ENCODE measurements around the gene MYEF2.

The MYEF2 gene, protein sequence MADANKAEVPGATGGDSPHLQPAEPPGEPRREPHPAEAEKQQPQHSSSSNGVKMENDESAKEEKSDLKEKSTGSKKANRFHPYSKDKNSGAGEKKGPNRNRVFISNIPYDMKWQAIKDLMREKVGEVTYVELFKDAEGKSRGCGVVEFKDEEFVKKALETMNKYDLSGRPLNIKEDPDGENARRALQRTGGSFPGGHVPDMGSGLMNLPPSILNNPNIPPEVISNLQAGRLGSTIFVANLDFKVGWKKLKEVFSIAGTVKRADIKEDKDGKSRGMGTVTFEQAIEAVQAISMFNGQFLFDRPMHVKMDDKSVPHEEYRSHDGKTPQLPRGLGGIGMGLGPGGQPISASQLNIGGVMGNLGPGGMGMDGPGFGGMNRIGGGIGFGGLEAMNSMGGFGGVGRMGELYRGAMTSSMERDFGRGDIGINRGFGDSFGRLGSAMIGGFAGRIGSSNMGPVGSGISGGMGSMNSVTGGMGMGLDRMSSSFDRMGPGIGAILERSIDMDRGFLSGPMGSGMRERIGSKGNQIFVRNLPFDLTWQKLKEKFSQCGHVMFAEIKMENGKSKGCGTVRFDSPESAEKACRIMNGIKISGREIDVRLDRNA
- total RNA-seq, result 22.9 reads per million, percentile 50 among the genes with 10 or more reads in this experiment

- DNase-seq, result peak; percentile 37
Observed at GRCh38 chr15:48177766-48178647, at the start of gene MYEF2. Gene MYEF2, minus strand, starts transcription at chr15:48178295. Its CDS starts 58 bp downstream, at chr15:48178237.

DNA sequence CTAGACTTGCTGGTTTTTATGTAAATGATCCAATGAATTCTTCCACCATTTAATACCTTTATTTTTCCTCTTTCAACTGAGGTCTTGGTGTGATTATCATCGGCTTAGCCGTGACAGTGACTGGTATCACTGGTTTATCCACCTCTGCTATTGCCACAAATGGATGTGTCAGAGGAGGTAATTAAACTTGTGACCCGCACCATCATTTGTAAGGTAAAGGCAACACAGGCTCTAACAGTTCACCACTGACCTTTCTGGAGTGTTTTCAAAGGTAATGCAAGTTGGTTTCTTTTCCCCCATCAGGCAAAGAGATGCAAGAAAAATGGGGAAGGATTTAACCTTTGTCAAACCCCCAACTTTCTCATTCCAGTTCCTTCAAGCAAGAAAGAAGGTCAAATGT lies 47.7 kb upstream of the MYEF2 start:
- DNase-seq, result no peak

GRCh38 chr15:48222627-48223026 lies 44.5 kb upstream of the MYEF2 start:
- no peak for DNase-seq

- DNase-seq, result no peak
Observed at GRCh38 chr15:48221885-48222284, 43.8 kb upstream of the MYEF2 start.

DNA sequence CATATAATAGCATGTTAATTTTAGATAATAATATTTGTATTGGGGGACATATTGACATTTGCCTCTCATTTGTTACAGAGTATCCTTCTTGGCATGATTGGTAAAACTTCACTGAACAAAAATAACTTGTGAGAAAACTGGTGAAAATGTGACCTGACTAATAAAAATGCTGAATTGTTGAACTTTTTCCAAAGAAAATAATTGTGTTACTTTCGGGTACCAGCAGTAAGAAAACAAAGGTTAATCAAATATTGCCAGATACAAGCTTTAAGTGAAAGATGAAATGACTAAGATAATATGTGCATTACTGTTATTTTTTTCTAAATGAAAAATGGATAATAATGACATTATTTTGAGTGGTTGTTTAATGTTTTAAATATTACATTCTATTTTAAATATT lies 43.2 kb upstream of the MYEF2 start:
- no peak for DNase-seq

GRCh38 chr15:48205981-48206380 lies 27.9 kb upstream of the MYEF2 start, which contains the start of gene SLC12A1:
Gene SLC12A1, plus strand, starts transcription at chr15:48206302. Its CDS starts 1,418 bp downstream, at chr15:48207720.
- DNase-seq, result no peak

DNA sequence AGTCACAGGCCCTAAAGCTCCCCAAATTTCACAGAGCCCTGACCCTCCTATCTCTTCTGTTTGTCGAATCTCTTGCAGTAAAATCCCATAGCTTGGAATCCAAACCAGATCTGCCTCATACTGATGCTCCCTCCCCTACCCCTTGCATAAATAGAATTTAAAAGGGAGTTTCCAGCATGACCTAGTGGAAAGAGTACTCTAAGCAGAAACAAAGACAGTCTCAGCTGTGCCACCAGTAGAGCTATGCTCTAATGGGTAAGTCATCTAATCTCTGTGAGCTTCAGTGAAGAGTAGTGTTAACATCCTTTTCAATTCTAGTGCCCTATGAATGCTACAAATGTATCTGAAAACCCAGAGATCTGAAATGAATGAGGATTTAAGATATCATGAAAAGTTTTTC lies 24.0 kb upstream of the MYEF2 start:
- no peak for DNase-seq

DNA sequence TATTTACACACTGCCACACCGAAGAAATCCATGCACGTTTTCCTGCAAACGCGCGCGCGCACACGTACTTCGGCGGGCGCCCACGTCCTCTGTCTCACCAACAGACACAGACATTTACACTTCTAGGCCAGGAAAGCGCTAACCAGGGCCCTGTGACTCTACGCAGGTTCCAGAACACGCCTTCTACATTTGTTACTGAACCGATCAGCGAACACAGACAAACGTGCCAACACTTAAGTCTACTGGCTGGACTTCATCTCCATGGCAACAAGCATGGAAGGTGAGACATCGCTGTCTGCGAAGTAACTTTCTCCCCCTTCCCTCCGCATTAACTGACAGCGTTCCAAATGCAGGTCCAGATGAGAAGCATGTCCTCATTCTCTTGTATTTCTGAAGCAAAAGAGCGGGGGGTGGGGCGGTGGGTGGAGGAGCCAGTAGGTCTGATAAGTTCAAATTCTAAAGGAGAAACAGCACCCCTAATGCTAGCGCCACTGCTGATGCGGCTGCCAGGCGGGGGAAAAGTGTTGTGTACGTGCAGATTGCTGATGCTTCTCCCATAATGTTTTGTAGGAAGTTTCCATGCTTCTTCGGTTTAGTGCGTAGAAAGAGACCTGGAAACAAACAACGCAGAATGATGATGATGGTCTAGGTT lies 13.6 kb upstream of the MYEF2 start, which contains the start of gene CTXN2:
CTXN2 (plus strand) TSS at position 92 of the 652 bp plus-strand sequence. CDS start 9,636 bp downstream, outside the sequence.
- no peak for DNase-seq

DNA sequence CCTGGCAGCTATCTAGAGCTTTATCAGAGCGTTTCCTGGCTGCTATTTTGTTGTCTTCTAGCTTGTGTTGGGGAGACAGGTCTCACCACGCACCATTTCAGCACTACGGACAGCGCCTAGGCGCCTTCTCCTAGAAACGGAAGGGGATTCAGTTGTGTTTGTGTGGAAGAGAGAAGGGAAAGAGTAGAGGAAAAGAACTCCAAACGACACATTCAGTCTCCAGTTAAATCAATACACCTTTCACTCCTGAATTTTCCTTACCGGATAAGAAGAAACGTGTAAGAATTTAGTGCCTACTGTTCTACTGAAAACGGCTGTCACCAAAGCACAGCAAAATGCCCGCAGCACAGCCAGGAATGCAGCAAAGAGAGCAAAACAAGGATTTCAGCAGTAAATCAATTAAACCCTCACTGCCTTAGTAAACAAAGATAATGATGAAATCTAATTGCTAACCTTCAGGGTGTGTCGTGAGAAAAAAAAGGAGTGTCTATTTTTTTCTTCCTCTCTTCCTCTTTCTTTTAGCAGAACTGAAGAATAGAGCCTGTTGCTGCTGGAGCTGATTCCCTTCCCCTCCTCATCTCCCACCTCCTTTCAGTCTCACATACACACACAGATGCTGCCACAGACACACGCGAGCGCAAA lies 13.0 kb upstream of the MYEF2 start:
- DNase-seq, result peak; percentile 2

- no peak for DNase-seq
Observed at GRCh38 chr15:48186271-48186670, 8.2 kb upstream of the MYEF2 start.

GRCh38 chr15:48185529-48185928 lies 7.4 kb upstream of the MYEF2 start:
- no peak for DNase-seq

DNA sequence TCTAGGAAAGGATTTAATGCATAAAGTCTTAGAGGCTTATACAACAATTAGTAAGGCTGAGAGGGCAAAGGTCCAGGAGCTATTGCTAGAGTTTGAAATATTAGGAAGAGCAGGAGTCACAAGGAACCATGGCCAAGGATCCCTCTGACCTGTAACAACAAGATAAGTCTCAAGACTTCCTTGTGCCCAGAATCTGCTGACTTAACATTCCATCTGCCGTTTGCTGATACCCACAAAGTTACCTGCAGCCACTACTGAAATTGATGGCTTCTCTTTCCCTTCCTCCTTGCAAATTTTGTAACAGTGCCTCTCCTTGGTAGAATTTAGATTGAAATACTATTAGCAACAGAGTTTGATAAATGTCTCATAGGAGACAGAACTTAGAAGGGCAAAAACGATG lies 4.7 kb upstream of the MYEF2 start:
- DNase-seq, result no peak

DNA sequence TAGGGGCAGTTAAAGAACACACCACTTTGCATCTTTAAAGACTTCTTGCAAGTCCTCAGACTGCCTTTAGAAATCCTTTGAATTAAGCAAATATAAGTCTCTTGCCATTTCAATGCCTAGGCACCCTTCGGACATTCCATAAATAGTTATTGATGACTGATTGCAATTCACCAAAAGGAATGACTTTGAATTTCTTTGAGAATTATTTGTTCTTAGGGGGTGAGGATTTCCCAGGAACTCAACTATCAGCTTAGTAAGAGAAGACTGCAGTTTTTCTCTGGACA lies 495 bp upstream of the MYEF2 start:
- DNase-seq, result no peak

DNA sequence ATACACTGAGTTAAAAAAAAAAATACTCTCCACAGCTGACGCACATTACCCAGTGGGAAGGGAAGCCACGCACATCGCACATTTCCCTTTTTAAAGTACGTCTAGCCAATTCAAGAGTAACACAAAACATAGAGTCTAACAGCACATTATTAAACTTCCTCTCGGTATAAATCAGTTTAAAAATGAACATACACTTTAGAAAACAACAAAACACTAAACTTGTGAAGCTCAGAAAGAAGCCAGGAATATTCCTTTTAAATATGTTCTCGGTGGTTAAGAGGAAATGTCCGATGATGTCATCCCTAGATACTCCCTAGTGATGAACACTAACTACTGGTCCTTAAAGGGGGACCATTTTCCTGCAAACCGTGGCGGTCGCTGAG lies 721 bp downstream of the MYEF2 start:
- no peak for DNase-seq

DNA sequence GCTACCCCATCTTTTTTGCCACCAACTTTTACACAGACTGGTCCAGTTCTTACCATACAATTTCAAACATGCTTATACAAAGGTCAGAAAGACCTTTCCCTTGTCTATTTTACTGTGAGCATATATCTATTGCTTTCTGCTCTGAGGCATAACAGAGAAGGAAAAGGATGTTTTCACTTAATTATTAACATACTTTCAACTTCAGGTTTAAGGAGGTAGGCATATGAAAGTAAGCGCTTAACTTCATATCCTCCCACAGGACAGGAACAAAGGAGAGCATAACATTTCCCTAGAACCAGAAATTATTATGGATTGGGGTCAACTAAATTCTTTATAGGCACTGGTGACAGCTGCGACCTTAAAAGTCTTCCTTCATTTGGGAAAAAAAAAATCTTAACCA lies 1.1 kb downstream of the MYEF2 start:
- DNase-seq, result no peak

DNA sequence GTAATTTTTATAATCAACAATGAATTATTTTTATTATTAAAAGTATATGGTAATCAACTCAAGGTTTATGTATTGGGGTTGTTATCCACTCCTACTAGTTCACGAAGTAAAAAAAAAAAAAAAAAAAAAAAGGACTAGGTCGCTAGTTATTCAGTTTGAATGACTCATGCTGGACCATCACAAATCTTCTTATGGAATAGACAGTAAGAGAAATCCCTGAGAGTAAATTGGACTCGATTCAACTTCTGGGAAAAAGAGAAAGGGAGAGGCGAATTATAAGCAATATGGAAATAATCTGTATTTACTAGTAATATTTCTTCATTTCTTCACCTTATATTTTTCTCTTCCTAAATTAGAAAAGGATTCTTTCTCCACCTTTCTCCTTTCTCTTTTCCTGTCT lies 2.0 kb downstream of the MYEF2 start:
- DNase-seq, result no peak

DNA sequence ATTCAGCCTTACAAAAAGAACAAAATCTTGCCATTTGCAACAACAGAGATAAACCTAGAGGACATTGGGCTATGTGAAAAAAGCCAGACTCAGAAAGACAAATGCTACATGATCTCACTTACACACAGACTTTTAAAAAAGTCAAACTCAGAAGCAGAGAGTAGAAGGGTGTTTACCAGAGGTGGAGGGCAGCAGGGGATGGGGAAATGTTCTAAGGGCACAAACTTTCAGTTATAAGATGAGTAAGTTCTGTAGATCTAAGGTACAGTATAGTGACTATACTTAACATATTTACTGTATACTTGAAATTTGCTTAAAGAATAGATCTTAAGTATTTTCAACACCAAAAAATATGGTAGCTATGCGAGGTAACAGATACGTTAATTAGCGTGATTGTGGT lies 3.0 kb downstream of the MYEF2 start:
- no peak for DNase-seq

DNA sequence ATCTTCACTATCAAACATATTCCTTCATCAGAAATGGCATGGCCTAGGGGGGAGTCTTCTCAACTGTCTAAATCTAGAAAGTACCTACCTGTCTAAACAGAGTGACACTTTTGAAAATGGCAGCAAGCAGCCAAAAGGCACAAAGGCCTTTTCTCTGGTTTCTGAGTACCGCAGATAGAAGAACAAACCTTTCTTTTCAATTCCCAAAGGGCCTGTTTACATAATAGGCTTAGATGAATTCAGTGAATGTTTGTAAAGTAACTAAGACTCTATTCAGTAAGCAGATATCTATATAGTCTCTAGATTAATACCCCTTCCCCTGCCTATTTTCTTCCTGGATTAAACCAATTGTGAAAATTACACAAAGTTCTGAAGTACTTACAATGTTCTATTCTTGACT lies 7.1 kb downstream of the MYEF2 start:
- no peak for DNase-seq

DNA sequence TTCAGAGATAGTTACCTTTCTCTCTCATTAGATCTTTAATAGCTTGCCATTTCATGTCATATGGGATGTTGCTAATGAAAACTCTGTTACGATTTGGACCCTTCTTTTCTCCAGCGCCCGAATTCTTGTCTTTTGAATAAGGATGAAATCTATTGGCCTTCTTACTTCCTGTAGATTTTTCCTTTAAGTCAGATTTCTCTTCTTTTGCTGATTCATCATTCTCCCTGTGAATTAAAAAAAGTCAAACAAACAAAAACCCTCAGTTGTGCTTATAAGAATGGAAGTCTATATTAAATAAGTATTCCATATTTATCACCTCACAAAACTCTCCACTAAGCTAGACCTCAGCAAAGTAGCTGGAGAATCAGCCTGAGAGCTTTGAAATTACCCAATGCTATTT lies 9.5 kb downstream of the MYEF2 start:
- no peak for DNase-seq

DNA sequence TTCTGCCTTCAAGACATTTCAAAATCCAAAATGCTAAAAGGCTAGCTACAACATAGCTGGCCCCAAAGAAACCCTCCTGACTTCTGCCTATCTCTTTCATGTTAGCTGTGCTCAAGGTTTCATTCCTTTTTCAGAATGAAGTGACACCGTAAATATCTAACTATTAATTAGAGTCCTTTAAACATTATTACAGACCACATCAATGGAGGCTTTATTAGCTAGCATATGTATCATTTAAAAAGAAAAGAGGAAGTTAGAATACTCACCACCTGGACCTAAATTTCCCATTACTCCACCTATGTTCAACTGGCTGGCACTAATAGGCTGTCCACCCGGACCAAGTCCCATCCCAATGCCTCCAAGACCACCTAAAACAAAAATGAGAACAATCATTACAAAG lies 24.6 kb downstream of the MYEF2 start:
- DNase-seq, result no peak

DNA sequence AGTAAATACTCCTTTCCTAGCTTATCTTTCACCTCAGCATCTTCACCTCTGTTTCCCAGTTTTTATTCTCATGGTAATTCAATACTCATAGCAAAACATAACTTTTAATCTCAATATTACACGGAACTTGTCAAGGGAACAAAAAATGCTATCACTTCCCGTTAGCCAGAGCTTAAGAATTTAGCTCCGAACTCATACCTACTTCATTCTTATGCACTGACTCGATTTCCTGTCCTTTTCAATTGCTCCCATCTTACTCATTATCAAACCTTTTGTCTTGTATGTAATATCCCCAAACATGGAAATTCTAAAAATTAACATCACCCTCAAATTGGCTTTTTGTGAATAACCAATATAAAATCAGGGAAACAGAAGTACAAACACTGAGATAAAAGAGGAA lies 28.2 kb downstream of the MYEF2 start:
- DNase-seq, result no peak

GRCh38 chr15:48147358-48147757 lies 30.7 kb downstream of the MYEF2 start:
- no peak for DNase-seq

Measured in effector CD4-positive, alpha-beta T cell (primary cell).